Esophagus muscularis mucosa (tissue), 3 donors: ENCODE data around the gene AGAP1.

Source experiments
- CTCF ChIP-seq, 3 experiments: fragments of 200-600 bp in 2 of 3; fragments of 450-650 bp in 1 of 3; sonication (generic) in 2 of 3; IDR thresholded peaks; one replicate each; pipeline ENCODE4 v1.5.1; 2017 to 2019; ENCODE audit warnings: antibody characterized with exemption in 3 of 3, mild to moderate bottlenecking in 2 of 3, moderate library complexity in 1 of 3
- POLR2A ChIP-seq: fragments of 450-650 bp; IDR thresholded peaks from one replicate; pipeline ENCODE4 v1.6.1; 2017; ENCODE audit warnings: antibody characterized with exemption, moderate library complexity, mild to moderate bottlenecking, low read depth
- POLR2AphosphoS5 ChIP-seq, 2 donors: sonication (generic); formaldehyde crosslinking; IDR thresholded peaks; one replicate each; pipeline ENCODE4 v1.6.1; 2017; ENCODE audit warnings: antibody characterized with exemption in 2 of 2

- TF ChIP-seq POLR2A (no peak), CTCF (IDR thresholded peaks at IDR 0.05) (no peak), POLR2AphosphoS5 (IDR thresholded peaks at IDR 0.05) (no peak)
Observed at GRCh38 chr2:235918876-235919275, 425.0 kb downstream of the AGAP1 start.
